Right lobe of liver (tissue), 6 donors: Measurements from ENCODE around the gene SRP68. TPM values are rescaled to one million over a fixed set of nuclear protein-coding genes. Genes with fewer than 3 reads are reported as not detected.

Experiments
- ATAC-seq, 4 donors: fragments of 200-7000 bp; cut with Tn5 transposase; one replicate each; pipeline ENCODE4 v1.9.1; 2020; ENCODE audit warnings: mild to moderate bottlenecking in 4 of 4, moderate library complexity in 4 of 4
- DNase-seq, 3 donors: peaks; one replicate each; pipeline ENCODE4 v3.0.0-alpha.2; 2020
- H3K27ac ChIP-seq, 3 donors: fragments of 200-600 bp; one replicate each; pipeline ENCODE4 v1.8.0; 2022
- H3K27me3 ChIP-seq, 2 donors: fragments of 200-600 bp; one replicate each; pipeline ENCODE4 v1.8.0; 2022
- H3K36me3 ChIP-seq, 4 donors: fragments of 200-600 bp; sonication (generic) in 1 of 4; one replicate each; pipeline versions ENCODE4 v1.5.1 to v1.8.0; 2017 to 2022; ENCODE audit warnings: control low read depth in 1 of 4
- H3K4me1 ChIP-seq, 4 donors: fragments of 200-600 bp; sonication (generic) in 1 of 4; one replicate each; pipeline versions ENCODE4 v1.5.1 to v1.8.0; 2017 to 2022; ENCODE audit warnings: control low read depth in 1 of 4
- H3K4me3 ChIP-seq, 3 donors: fragments of 200-600 bp; one replicate each; pipeline ENCODE4 v1.8.0; 2022
- H3K9me3 ChIP-seq, 4 donors: fragments of 200-600 bp; sonication (generic) in 1 of 4; one replicate each; pipeline versions ENCODE4 v1.5.1 to v1.8.0; 2017 to 2022; ENCODE audit warnings: control low read depth in 1 of 4
- POLR2A ChIP-seq: fragments of 450-650 bp; IDR thresholded peaks from one replicate; pipeline ENCODE4 v1.6.1; 2017; ENCODE audit warnings: antibody characterized with exemption, mild to moderate bottlenecking
- WGBS: methylation state at CpG from one replicate; pipeline ENCODE4 v1.1.6; 2018; ENCODE audit warnings: low coverage, low lambda C conversion rate; ENCODE audit not compliant: insufficient coverage; ENCODE audit errors: missing lambda C conversion rate; 5-methylcytosine and 5-hydroxymethylcytosine counted together
- intact Hi-C, 2 donors: fragments of 100-400 bp; cut with DNase I; formaldehyde crosslinking; loops; one replicate each; pipeline versions ENCODE4 v1.11.2 to v1.14.1; 2022
- total RNA-seq, 6 experiments: library from RNA; depleted of rRNA in 2 of 6; stranded (reverse); fragments of >200 nt in 2 of 6; fragmentation: NEBNext Ultra II Directional in 3 of 6; extraction: Animal tissue kit (Norgen Biotek cat#: 25700) in 3 of 6; gene quantifications; one replicate each; pipeline versions ENCODE4 v1.1.0 to v1.2.4, GENCODE V29; 2016 to 2023
- TF ChIP-seq, protein P1 (sequence below), 4 donors: fragments of 200-600 bp in 3 of 4; fragments of 450-650 bp in 1 of 4; IDR thresholded peaks; one replicate each; pipeline versions ENCODE4 v1.5.1 to v1.8.0; 2016 to 2022; ENCODE audit warnings: antibody characterized with exemption in 4 of 4, mild to moderate bottlenecking in 2 of 4
- donor health status: DM: no; HTN: yes; CAD: no.
- donor health status: DM: no; HTN: no; CAD: no.
- donor health status: DM: no; HTN: no; CAD: no.
- donor health status: DM: no; HTN: yes; CAD: no.
- donor health status: DM: no; HTN: yes; CAD: no.

SRP68 gene
- total RNA-seq, 6 experiments from 2014 or later = 31.0 to 37.0 (median 35.1) TPM

GRCh38 chr17:76104140-76104895 is 32.0 kb upstream of the SRP68 start:
- H3K36me3 ChIP-seq = peaks cover 0 to 22% (median 3%) of the 10 kb centered on the region in 4 donors
- ATAC-seq (peak in 2 of 4 donors; percentile 6 to 21), DNase-seq (peak in 2 of 3 donors; percentile 50 to 56)
- H3K4me3 ChIP-seq = peak overlapping the region; percentile 72 to 82 (median 79)
- no peaks in the 10 kb centered on the region for H3K27me3 ChIP-seq
- no peak for TF ChIP-seq POLR2A
- TF ChIP-seq, protein P1, sequence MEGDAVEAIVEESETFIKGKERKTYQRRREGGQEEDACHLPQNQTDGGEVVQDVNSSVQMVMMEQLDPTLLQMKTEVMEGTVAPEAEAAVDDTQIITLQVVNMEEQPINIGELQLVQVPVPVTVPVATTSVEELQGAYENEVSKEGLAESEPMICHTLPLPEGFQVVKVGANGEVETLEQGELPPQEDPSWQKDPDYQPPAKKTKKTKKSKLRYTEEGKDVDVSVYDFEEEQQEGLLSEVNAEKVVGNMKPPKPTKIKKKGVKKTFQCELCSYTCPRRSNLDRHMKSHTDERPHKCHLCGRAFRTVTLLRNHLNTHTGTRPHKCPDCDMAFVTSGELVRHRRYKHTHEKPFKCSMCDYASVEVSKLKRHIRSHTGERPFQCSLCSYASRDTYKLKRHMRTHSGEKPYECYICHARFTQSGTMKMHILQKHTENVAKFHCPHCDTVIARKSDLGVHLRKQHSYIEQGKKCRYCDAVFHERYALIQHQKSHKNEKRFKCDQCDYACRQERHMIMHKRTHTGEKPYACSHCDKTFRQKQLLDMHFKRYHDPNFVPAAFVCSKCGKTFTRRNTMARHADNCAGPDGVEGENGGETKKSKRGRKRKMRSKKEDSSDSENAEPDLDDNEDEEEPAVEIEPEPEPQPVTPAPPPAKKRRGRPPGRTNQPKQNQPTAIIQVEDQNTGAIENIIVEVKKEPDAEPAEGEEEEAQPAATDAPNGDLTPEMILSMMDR (IDR thresholded peaks at IDR 0.05) = no peak
- intact Hi-C loops = no loop called here
- H3K4me1 ChIP-seq = peaks cover 0 to 10% (median 4%) of the 10 kb centered on the region in 4 donors
- H3K27ac ChIP-seq = peak overlapping the region; percentile 12 to 66 (median 66)
- no peaks in the 10 kb centered on the region for H3K9me3 ChIP-seq
- 89% methylated on average over 13 of the region's 29 CpGs for WGBS

DNA sequence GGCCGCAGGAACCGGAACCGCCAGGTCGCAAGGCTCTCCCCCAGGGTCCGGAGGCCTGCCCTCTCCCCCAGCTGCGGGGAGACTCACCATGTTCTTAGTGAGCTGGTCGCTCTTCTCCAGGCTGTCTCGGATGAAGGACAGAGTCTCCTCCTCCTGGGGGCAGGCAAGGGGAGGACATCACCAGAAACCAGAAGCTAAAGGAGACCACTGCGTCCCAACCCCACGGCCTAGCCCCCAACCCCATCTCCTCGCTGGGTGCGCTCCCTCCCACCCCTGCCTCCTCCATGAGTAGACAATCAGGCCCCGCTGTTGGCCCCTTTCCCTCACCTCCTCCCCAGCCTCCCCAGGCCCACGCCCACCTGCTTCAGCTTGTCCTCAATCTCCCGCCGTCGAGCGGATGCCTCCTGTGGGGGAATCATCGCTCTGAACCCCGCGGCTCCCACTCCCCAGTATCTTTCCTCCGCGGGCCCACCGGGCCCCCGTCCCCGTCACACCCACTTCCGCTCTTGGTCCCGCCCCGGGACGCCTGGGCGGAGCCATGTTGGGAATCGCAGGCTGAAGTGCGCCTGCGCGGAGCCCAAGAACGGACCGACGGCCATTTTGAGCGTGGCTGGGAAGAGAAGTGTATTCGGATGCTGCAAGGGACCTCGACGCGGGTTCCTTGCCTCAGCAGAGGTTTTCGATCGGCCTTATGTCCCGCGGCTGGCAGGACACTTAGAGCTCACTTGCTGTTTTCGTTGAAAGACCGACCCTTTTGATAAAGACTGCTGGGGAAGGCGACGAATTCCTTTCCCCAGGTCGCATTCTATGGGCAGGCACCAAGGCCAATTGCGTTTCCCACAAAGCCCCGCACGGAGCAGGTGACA is 31.2 kb upstream of the SRP68 start, which contains the start of gene EXOC7:
Gene EXOC7 (minus strand): TSS at position 514 of the 866 bp plus-strand sequence. CDS start 95 bp downstream, at position 419.
- Histone ChIP-seq H3K4me3 (peak within 1 kb of the TSS; percentile 72 to 82 (median 79)), H3K36me3 (peaks cover 0 to 22% (median 3%) of the 10 kb centered on the region in 4 donors), H3K4me1 (peaks cover 0 to 10% (median 4%) of the 10 kb centered on the region in 4 donors), H3K9me3 (no peaks in the 10 kb centered on the region), H3K27me3 (no peaks in the 10 kb centered on the region), H3K27ac (peak within 1 kb of the TSS; percentile 12 to 66 (median 66))
- TF ChIP-seq POLR2A = peak; percentile 45
- TF ChIP-seq, protein P1 (IDR thresholded peaks at IDR 0.05) = no peak
- intact Hi-C loops = no loop called here
- WGBS = 0% methylated on average over 13 of the region's 55 CpGs
- DNase-seq (peak; percentile 92 to 94 (median 92)), ATAC-seq (peak; percentile 94 to 98 (median 98))

DNA sequence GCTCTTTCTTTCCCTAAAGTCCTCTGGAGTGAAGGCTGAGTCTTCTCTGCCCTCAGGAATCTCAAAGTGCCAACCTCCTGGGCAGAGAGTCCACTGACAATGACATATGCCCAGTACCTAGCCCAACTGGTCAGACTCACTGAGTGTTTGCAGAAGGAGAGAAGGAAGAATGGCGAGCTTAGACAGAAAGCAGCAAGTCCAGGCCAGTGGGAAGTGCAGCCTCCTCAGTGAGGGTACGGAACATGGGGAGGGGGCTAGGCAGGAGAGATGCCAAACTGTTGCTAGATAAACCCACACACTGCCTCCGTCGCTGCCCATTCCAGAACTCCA is 30.6 kb upstream of the SRP68 start:
- peak overlapping the region; percentile 72 to 82 (median 79) for H3K4me3 ChIP-seq
- no peaks in the 10 kb centered on the region for H3K27me3 ChIP-seq
- H3K36me3 ChIP-seq = peaks cover 0 to 23% (median 6%) of the 10 kb centered on the region in 4 donors
- TF ChIP-seq, protein P1 (IDR thresholded peaks at IDR 0.05) = no peak
- no peak for TF ChIP-seq POLR2A
- DNase-seq (no peak), ATAC-seq (peak; percentile 4 to 35 (median 11))
- H3K9me3 ChIP-seq = no peaks in the 10 kb centered on the region
- peak overlapping the region; percentile 12 to 66 (median 66) for H3K27ac ChIP-seq
- 3% methylated on average over 4 of the region's 4 CpGs for WGBS
- peaks cover 0 to 10% (median 4%) of the 10 kb centered on the region in 4 donors for H3K4me1 ChIP-seq
- intact Hi-C loops = no loop called here

DNA sequence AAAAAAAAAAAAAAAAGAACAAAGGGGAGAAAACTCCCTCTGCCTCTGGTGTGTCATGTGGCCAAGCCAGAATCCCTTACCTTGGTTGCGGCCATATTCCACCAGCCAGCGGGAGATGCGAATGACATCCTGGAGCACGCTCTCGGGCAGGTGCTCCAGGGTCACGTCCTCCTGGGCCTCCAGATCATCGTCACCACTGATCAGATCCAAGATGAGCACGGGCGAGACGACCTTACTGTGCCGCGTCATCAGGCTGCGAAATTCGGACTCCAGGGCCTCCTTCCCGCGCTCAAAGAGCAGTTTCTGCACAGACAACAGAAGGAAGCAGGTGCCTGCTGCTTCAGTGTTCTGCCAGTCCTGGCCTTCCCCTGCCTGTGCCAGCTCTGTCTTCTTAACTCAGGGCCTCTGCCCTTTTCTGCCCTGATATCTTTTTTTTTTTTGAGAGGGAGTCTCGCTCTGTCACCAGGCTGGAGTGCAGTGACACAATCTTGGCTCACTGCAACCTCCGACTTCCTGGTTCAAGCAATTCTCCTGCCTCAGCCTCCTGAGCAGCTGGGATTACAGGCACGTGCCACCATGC is 25.5 kb upstream of the SRP68 start:
- TF ChIP-seq POLR2A = no peak
- TF ChIP-seq, protein P1 (IDR thresholded peaks at IDR 0.05) = no peak
- 85% methylated on average over 8 of the region's 19 CpGs for WGBS
- Histone ChIP-seq H3K4me3 (no peak overlapping the region), H3K27ac (no peak overlapping the region), H3K27me3 (no peaks in the 10 kb centered on the region), H3K9me3 (no peaks in the 10 kb centered on the region), H3K36me3 (peaks cover 0 to 63% (median 19%) of the 10 kb centered on the region in 4 donors), H3K4me1 (peaks cover 0 to 6% (median 0%) of the 10 kb centered on the region in 4 donors)
- DNase-seq = peak in 1 of 3 donors; percentile 49
- no peak for ATAC-seq
- intact Hi-C loops = no loop called here
